GM19351 (cell line): ENCODE measurements around the gene AUTS2.

Experiments used
- ATAC-seq: cut with Tn5 transposase; IDR thresholded peaks from one replicate; pipeline ENCODE4 v1.9.1; 2021; ENCODE audit warnings: mild to moderate bottlenecking, moderate library complexity; ENCODE audit not compliant: unreplicated experiment

Gene AUTS2

DNA sequence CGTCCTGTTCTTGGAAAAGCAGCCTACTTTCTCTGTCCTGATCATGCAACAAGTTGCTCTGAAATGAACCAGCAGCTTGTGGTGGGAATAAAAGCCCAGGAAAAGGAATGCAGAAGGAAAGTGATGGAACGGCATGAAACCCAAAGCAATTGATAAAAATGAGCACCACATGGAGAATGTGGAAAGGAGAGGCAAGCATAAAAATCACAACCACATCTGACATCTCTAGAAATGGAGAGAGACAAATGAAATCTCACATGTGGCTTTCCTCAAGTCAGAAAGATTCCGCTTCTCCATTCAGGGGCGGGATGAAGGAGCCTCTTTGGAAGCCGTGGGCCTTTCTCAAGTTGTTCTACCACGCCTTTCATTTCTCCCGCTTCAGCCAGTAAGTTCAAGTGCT lies 902.0 kb downstream of the AUTS2 start:
- ATAC-seq: no peak

DNA sequence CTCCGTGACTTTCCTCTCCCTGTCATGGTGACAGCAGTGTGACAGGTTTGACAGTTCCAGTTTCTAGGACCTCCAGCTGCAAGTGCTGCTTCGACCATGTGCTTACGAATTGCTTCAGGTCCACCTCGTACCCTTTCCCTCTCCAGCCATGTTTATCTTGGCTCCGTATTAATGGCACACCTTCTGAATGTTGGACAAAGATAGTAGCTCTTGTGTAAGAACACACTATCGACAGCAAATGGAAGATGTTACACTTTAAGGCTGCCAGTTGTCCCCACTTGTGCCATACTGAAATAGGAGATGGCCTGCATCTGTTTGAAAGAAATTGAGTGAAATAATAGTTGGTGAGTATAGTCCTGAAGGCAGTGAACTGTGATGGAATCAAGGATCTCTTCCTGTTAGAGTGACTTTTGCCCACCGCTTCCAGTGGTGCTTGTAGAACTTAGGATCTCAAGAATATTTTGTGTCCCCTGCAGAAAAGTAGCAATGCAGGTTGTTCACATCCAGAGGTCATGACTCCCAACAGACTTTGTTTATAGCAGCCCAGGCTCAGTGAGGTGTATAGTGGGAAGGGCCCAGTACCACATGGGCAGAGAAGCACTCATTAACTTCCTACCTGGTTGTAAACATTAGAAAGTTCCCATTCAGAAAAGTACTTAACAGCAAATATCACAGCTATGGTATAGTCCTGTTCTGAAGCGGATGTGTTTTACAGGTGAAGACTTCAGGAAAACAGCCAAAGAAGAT lies 904.0 kb downstream of the AUTS2 start:
- ATAC-seq: no peak

DNA sequence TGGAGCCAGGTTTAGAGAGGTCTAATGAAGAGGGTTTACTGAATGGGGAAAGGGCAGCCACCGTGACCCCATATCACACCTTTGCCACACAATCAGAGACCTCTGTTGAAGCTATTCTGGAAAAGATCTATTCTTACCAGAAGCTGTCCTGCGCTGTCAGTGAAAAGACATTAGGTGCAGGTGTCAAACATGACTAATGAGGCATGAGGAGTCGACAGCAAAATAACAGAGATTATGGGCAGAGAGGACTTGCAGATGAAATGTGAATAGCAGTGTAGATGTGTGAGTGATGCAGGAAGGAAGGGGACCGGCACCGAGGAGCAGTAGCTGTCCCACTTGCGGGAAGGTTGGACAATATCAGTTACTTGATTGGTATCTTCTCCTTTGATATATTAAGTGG lies 906.0 kb downstream of the AUTS2 start:
- no peak for ATAC-seq

DNA sequence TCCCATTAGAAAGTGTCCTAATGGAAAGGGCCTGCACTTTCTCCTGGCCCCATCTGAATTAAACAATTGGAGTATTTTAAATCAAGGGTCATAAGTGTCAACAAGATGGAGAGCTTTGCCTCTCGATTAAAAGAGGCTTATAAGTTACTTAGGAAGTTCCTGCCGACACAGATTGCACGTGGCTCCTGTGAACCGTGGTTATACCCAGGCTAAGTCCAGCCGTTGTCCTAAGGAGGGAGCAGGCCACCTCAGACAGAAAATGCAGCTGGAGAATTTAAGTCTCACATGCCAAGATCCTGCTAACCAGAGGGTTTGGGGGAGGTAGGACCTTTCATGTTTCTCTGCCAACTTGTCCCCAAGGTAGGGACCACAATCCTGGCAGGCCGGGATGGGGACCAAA lies 907.2 kb downstream of the AUTS2 start:
- ATAC-seq: no peak

- no peak for ATAC-seq
These were observed 907.6 kb downstream of the AUTS2 start for GRCh38 chr7:70505886-70506285.

GRCh38 chr7:70506434-70506833 lies 908.2 kb downstream of the AUTS2 start:
- ATAC-seq: no peak

- ATAC-seq: no peak
These were observed 913.9 kb downstream of the AUTS2 start for GRCh38 chr7:70512144-70512543.

DNA sequence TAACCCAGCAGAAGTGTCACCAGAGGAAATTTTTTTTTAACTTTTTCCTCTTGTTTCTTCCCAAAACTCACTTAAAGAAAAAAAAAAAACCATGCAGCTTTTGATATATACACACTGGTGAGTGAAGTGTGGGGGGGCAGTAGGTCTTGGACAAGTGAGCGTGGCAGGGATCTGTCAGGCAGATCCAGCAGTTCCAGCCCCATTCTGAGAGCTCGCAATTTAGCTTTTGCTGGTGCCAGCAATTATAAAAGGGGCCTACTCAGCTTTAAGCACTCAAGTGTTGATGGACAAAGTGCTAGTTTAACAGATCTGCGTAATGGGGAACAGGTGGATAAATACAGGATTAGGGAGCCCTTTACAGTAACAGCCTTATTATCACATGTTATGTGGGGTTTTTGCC lies 914.5 kb downstream of the AUTS2 start:
- ATAC-seq: no peak

- no peak for ATAC-seq
These were observed 922.3 kb downstream of the AUTS2 start for GRCh38 chr7:70520611-70521010.

- ATAC-seq: no peak
These were observed 925.1 kb downstream of the AUTS2 start for GRCh38 chr7:70523249-70523988.

- ATAC-seq: no peak
These were observed 925.7 kb downstream of the AUTS2 start for GRCh38 chr7:70523989-70524351.

DNA sequence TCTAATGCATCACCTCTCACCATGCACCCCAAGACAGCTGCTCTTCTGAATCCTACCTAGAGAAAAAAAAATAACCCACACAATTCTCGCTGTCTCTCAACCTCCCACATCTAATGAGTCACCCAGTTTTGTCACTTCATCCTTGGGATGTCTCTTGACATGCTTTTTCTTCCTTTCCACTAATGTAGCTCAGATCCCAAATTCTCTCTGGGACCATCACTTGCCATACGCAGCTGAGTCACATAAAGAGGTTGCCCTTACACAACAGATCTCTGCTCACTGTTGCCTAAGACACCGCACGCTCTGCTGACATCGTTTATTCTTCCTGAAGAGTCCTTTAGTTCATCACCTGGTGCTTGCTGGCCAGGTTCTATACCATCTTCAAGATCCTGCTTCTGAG lies 927.7 kb downstream of the AUTS2 start:
- no peak for ATAC-seq

- ATAC-seq: no peak
These were observed 929.3 kb downstream of the AUTS2 start for GRCh38 chr7:70527520-70528115.

DNA sequence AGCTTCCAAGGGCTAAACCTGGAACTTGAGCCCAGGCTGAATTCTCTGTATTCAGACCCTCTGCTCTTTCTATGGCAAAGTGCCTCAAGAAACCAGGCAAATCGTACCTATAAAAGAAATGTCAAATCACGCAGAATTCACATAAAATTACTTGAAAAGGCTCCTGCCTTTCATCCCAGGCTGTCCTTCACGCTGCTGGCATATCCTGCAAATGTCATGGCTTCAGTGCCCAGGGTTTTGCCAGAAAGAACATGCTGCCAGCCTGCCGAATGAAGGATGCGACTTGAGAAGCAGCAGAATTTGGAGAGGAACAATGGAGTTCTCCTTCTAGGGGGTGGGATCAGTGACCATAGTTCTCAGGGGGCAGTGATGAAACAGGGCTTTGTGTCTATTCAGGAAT lies 931.2 kb downstream of the AUTS2 start:
- ATAC-seq: no peak

DNA sequence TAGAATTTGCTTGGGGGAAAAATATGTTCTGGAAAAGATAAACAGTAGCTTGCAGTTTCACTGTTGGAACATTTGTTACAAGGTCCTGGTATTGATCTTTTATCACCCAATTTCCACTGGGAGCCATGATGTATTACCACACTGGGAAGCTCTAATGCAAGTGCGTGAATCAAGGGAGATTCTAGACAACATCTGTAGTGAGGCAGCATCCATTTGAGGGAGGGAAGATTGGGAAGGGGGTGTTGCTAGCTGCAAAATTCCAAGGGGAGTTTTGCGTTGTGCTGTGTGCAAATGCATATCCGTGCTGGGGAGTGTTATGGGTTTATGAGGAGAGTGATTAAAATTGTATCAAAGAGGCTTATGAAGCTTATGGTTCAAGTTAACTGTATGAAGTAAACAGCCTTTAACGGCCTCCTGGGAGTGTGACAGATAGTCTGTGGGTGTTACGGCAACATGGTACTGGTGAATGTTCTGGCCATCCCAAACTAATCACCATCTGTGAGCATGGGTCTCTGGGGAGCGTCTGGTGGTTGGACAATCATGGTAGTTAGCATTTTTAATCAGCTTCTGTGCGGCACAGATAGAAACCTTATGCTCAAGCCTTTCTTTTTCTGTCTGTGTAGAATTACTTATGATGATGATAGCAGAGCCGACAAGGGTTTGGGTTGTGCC lies 931.8 kb downstream of the AUTS2 start:
- ATAC-seq: no peak

- ATAC-seq: no peak
These were observed 935.3 kb downstream of the AUTS2 start for GRCh38 chr7:70533614-70534013.

DNA sequence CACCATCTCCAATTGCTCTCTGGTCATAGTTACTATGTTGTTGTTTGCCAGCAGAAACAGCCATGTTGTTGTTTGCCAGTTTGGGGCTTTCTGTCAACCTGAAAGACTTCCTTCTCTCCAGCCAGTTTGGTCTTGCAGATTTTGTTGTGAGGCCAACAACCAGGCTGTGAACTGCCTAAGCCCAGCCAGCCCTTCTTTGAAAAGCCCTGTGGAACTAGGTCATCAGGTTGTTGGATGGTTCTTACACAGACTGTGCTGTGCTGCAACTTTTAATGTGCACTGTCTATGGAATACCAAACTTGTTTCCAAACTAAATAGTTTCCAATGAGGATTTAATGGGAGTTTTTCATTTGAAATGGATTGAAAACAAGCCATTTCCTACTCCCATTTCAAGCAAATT lies 940.9 kb downstream of the AUTS2 start:
- no peak for ATAC-seq

- ATAC-seq: no peak
These were observed 941.3 kb downstream of the AUTS2 start for GRCh38 chr7:70539617-70540016.

DNA sequence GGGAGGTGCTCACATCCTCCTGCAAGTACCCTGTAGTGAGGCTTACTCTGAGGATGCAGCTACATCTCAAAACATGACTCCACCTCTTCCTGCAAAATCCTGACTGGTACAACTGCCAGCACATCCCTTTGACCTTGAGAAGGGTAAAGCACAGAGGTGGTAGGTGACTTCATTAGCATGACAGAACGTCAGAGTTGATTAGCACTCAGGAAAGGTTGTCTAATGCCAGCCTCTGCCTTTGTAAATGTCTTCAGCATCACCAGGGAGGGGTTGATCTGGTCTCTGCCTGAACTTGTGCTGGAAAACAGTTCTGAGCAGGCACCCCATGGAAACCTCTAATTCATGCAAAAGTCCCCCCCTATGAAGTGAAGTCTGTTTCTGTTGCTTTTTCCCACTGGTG lies 942.4 kb downstream of the AUTS2 start:
- no peak for ATAC-seq

- no peak for ATAC-seq
These were observed 944.6 kb downstream of the AUTS2 start for GRCh38 chr7:70542750-70543376.

DNA sequence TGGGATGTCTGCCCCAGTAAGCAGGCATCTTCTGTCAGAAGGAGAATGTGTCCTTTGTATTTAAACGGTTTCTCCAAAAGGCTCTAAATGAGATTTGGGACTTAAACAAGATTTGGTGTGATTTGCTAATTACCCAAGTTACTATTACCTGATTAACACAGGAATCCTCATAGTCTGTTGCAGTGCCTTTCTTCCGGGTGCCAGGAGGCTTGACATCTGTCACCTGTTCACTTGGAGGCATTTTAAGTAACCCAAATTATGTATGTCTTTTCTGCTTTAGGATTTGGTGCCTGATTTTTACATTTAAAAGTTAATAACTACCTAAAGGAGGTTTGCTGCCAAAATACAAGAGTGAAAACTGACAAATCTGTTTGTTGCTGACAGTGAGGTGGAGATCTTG lies 945.7 kb downstream of the AUTS2 start:
- ATAC-seq: no peak
